SK-N-SH (cell line): ENCODE data around the gene GPR25. TPM values are rescaled to one million over a fixed set of nuclear protein-coding genes. Genes with fewer than 3 reads are reported as not detected.

Experiments
- CTCF ChIA-PET: fragments of 300-600, 350-600 bp; formaldehyde crosslinking; extraction: SDS; loops from one replicate; lab custom pipeline; 2021; lab: Yijun Ruan, JAX
- POLR2A ChIA-PET: fragments of 350-600 bp; sonication (Branson Sonifier 250); formaldehyde crosslinking; extraction: SDS; loops from one replicate; lab custom pipeline; 2020; ENCODE audit warnings: antibody characterized with exemption, inconsistent platforms; lab: Yijun Ruan, JAX
- DNase-seq: peaks from one replicate; pipeline ENCODE4 v3.0.0; 2012
- H2AFZ ChIP-seq: fragments of 200-600 bp; sonication (generic); 2 replicates; pipeline ENCODE4 v1.8.1; 2016; ENCODE audit warnings: antibody characterized with exemption, mild to moderate bottlenecking, low read depth
- H3F3A ChIP-seq: fragments of 200-600 bp; sonication (generic); replicated peaks from 2 replicates; pipeline ENCODE3; 2016; ENCODE audit warnings: antibody characterized with exemption, mild to moderate bottlenecking; ENCODE audit not compliant: insufficient read depth
- H3K27ac ChIP-seq, 2 experiments: fragments of 200-500 bp in 1 of 2; fragments of 200-600 bp in 1 of 2; sonication (Bioruptor generic) in 1 of 2; sonication (generic), shearing (Covaris generic) in 1 of 2; 2 replicates each; pipeline versions ENCODE4 v1.5.1 to v1.6.1; 2014 to 2016; ENCODE audit warnings: low read depth in 2 of 2, inconsistent platforms in 1 of 2, low read length in 1 of 2, mild to moderate bottlenecking in 1 of 2, mixed read lengths in 1 of 2
- H3K27me3 ChIP-seq: fragments of 200-600 bp; sonication (generic), shearing (Covaris generic); 2 replicates; pipeline ENCODE4 v1.6.1; 2016; ENCODE audit warnings: mixed run types; ENCODE audit not compliant: insufficient read depth
- H3K36me3 ChIP-seq, 2 experiments: fragments of 200-500 bp in 1 of 2; fragments of 200-600 bp in 1 of 2; sonication (Bioruptor generic) in 1 of 2; sonication (generic) in 1 of 2; replicated peaks in 1 of 2; 2 replicates each; pipeline versions ENCODE3 to v1.5.1; 2014 to 2016; ENCODE audit warnings: low read length in 1 of 2, mild to moderate bottlenecking in 1 of 2; ENCODE audit not compliant: insufficient read depth in 2 of 2, control insufficient read depth in 1 of 2
- H3K4me1 ChIP-seq, 2 experiments: fragments of 200-500 bp in 1 of 2; fragments of 200-600 bp in 1 of 2; sonication (Bioruptor generic) in 1 of 2; sonication (generic), shearing (Covaris generic) in 1 of 2; 2 replicates each; pipeline versions ENCODE4 v1.5.1 to v1.6.1; 2014 to 2016; ENCODE audit warnings: low read depth in 1 of 2, low read length in 1 of 2, mixed run types in 1 of 2; ENCODE audit not compliant: insufficient read depth in 2 of 2, control insufficient read depth in 1 of 2
- H3K4me2 ChIP-seq: fragments of 200-600 bp; sonication (generic), shearing (Covaris generic); 2 replicates; pipeline ENCODE4 v1.6.1; 2017; ENCODE audit warnings: mixed run types
- H3K4me3 ChIP-seq, 2 experiments: fragments of 200-500 bp in 1 of 2; fragments of 200-600 bp in 1 of 2; sonication (Bioruptor generic) in 1 of 2; sonication (generic), shearing (Covaris generic) in 1 of 2; 2 replicates each; pipeline versions ENCODE4 v1.5.1 to v1.8.1; 2014 to 2016; ENCODE audit warnings: low read depth in 2 of 2, inconsistent platforms in 1 of 2, low read length in 1 of 2, mild to moderate bottlenecking in 1 of 2, mixed read lengths in 1 of 2, moderate library complexity in 1 of 2
- H3K79me2 ChIP-seq: fragments of 200-600 bp; sonication (generic); 2 replicates; pipeline ENCODE4 v1.8.1; 2017; ENCODE audit warnings: mild to moderate bottlenecking; ENCODE audit not compliant: insufficient read depth
- H3K9ac ChIP-seq: fragments of 200-600 bp; sonication (generic); 2 replicates; pipeline ENCODE4 v1.6.1; 2017; ENCODE audit warnings: mixed run types
- H3K9me2 ChIP-seq: fragments of 200-600 bp; sonication (generic); 2 replicates; pipeline ENCODE4 v1.6.1; 2017; ENCODE audit warnings: mixed run types
- H3K9me3 ChIP-seq: fragments of 200-600 bp; sonication (generic); 2 replicates; pipeline ENCODE4 v1.6.1; 2017; ENCODE audit warnings: mixed run types, mild to moderate bottlenecking, moderate library complexity
- H4K20me1 ChIP-seq: fragments of 200-600 bp; sonication (generic); 2 replicates; pipeline ENCODE4 v1.6.1; 2017; ENCODE audit warnings: mild to moderate bottlenecking, mixed run types; ENCODE audit not compliant: insufficient read depth
- EZH2phosphoT487 ChIP-seq: fragments of 200-600 bp; sonication (generic); IDR thresholded peaks from 2 replicates; pipeline ENCODE4 v1.6.1; 2017; ENCODE audit warnings: low read depth, mixed run types, mild to moderate bottlenecking, antibody characterized with exemption, moderate library complexity, borderline replicate concordance
- FOXM1 ChIP-seq: IDR thresholded peaks from 2 replicates; pipeline ENCODE4 v1.4.0; 2012; ENCODE audit warnings: low read depth, mild to moderate bottlenecking
- GATA2 ChIP-seq: sonication (generic); formaldehyde crosslinking; IDR thresholded peaks from 2 replicates; pipeline ENCODE4 v1.5.0; 2020; ENCODE audit warnings: mild to moderate bottlenecking, missing genetic modification reagents
- JUND ChIP-seq: IDR thresholded peaks from 2 replicates; pipeline ENCODE4 v1.4.0; 2012
- MEF2A ChIP-seq: IDR thresholded peaks from 2 replicates; pipeline ENCODE4 v1.4.0; 2012; ENCODE audit warnings: low read depth, borderline replicate concordance
- MXI1 ChIP-seq: IDR thresholded peaks from 2 replicates; pipeline ENCODE4 v1.6.1; 2012; ENCODE audit warnings: mild to moderate bottlenecking, low read depth, low read length, improper control_type of control experiment
- NRF1 ChIP-seq: IDR thresholded peaks from 2 replicates; pipeline ENCODE4 v1.6.1; 2012; ENCODE audit warnings: low read depth, mild to moderate bottlenecking, low read length
- TAF1 ChIP-seq: IDR thresholded peaks from 2 replicates; pipeline ENCODE4 v1.6.1; 2012; ENCODE audit warnings: low read depth, mild to moderate bottlenecking, low read length, moderate library complexity, borderline replicate concordance
- WGBS: methylation state at CpG from one replicate; pipeline ENCODE4 v1.1.6; 2017; ENCODE audit warnings: low lambda C conversion rate; 5-methylcytosine and 5-hydroxymethylcytosine counted together
- polyA plus RNA-seq, 3 experiments: library from polyadenylated mRNA; depleted of rRNA; stranded (reverse); fragments of >200 nt; gene quantifications; 2 replicates each; pipeline ENCODE4 v1.2.3, GENCODE V29; 2012
- TF ChIP-seq, protein P1 (sequence below): fragments of 200-600 bp; sonication (generic); IDR thresholded peaks from 2 replicates; pipeline ENCODE4 v1.6.1; 2017; ENCODE audit warnings: antibody characterized with exemption, mild to moderate bottlenecking, moderate library complexity
- TF ChIP-seq, protein P2 (sequence below): IDR thresholded peaks from 2 replicates; pipeline ENCODE4 v1.6.1; 2012; ENCODE audit warnings: mild to moderate bottlenecking, low read depth, low read length, moderate library complexity

GPR25 gene
- polyA plus RNA-seq, 1 of the 3 experiments (the other 2 are of a cell fraction), result not detected

DNA sequence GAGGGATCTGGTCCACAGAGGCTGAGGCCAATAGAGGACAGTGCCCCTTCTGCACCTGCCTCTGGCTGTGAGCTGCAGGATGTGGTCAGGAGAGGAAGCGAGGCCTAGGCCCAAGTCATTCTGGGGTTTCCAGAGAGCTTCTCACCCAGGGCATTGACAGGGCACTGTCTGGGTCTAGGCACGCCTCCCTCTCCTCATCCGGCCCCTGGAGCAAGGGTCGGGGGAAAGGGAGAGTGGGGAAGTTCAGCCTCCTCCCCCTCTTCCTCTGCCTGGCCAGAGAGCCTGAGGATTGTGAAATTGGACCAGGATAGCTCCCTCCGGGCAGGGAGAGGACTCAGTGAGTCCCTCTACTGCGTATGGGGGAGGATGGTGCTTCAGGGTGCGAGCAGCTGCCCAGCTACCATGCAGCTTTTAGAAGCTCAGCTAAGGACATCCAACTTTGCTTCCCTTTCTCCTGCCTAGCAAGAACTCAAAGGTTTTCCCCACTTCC, 15.6 kb downstream of the GPR25 start:
- no peak overlapping the region for H3K4me3 ChIP-seq
- no peaks in the 10 kb centered on the region for H3K27me3 ChIP-seq
- CTCF ChIA-PET, result interaction anchor here (0.6 to 1.0 kb wide), 3 partner anchors 50 to 91 kb away, joined by 3 to 4 read pairs (median 3); no protein-coding TSS in a partner anchor
- POLR2A ChIA-PET, result no interaction called here
- no peak overlapping the region for H3K27ac ChIP-seq
- no peaks in the 10 kb centered on the region for H3F3A ChIP-seq
- no peaks in the 10 kb centered on the region for H3K9me2 ChIP-seq
- peaks cover 0 to 3% of the 10 kb centered on the region in 2 experiments; a peak in 1 of 4 replicates for H3K4me1 ChIP-seq
- no peaks in the 10 kb centered on the region for H3K79me2 ChIP-seq
- no peaks in the 10 kb centered on the region for H3K36me3 ChIP-seq
- H4K20me1 ChIP-seq, result no peaks in the 10 kb centered on the region
- no peak overlapping the region for H3K9ac ChIP-seq
- no peak overlapping the region for H3K4me2 ChIP-seq
- no peak for TF ChIP-seq EZH2phosphoT487
- TF ChIP-seq, protein P1, sequence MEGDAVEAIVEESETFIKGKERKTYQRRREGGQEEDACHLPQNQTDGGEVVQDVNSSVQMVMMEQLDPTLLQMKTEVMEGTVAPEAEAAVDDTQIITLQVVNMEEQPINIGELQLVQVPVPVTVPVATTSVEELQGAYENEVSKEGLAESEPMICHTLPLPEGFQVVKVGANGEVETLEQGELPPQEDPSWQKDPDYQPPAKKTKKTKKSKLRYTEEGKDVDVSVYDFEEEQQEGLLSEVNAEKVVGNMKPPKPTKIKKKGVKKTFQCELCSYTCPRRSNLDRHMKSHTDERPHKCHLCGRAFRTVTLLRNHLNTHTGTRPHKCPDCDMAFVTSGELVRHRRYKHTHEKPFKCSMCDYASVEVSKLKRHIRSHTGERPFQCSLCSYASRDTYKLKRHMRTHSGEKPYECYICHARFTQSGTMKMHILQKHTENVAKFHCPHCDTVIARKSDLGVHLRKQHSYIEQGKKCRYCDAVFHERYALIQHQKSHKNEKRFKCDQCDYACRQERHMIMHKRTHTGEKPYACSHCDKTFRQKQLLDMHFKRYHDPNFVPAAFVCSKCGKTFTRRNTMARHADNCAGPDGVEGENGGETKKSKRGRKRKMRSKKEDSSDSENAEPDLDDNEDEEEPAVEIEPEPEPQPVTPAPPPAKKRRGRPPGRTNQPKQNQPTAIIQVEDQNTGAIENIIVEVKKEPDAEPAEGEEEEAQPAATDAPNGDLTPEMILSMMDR, result no peak
- TF ChIP-seq MEF2A, result no peak
- TF ChIP-seq MXI1, result no peak
- TF ChIP-seq GATA2, result no peak
- DNase-seq, result no peak
- no peaks in the 10 kb centered on the region for H3K9me3 ChIP-seq
- H2AFZ ChIP-seq, result no peak overlapping the region
- WGBS, result 89% methylated on average over 5 of the region's 7 CpGs

DNA sequence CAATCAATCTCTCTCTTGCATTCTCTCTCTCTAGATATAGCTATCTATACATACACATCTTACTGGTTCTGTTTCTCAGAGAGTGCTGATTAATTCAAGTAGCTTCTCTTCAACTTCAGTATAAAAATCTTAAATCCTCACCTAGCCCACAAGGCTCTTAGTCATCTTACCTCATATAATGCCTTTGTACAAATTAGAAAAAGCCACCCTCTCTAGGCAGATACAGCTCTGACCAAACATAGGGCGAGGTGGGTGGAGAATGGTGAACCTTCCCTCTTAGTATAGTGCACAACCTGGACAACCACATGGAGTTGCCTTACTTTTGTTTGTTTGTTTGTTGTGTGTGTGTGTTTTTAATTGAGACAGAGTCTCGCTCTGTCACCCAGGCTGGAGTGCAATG, 16.8 kb downstream of the GPR25 start:
- ChIA-PET POLR2A (no interaction called here), CTCF (interaction anchor here (0.6 to 1.9 kb wide), 4 partner anchors 13 to 267 kb away, joined by 3 to 15 read pairs (median 4); no protein-coding TSS in a partner anchor)
- Histone ChIP-seq H2AFZ (no peak overlapping the region), H3K4me2 (no peak overlapping the region), H3K79me2 (no peaks in the 10 kb centered on the region), H3K4me3 (no peak overlapping the region), H3K27me3 (no peaks in the 10 kb centered on the region), H3K36me3 (no peaks in the 10 kb centered on the region), H3K27ac (no peak overlapping the region), H3K9me2 (no peaks in the 10 kb centered on the region), H3F3A (no peaks in the 10 kb centered on the region), H3K9ac (no peak overlapping the region), H4K20me1 (no peaks in the 10 kb centered on the region), H3K9me3 (no peaks in the 10 kb centered on the region), H3K4me1 (peaks cover 0 to 3% of the 10 kb centered on the region in 2 experiments; a peak in 1 of 4 replicates)
- DNase-seq, result no peak
- TF ChIP-seq NRF1 (no peak), TAF1 (no peak), FOXM1 (no peak), MEF2A (no peak), JUND (no peak), EZH2phosphoT487 (no peak)
- TF ChIP-seq, protein P2, sequence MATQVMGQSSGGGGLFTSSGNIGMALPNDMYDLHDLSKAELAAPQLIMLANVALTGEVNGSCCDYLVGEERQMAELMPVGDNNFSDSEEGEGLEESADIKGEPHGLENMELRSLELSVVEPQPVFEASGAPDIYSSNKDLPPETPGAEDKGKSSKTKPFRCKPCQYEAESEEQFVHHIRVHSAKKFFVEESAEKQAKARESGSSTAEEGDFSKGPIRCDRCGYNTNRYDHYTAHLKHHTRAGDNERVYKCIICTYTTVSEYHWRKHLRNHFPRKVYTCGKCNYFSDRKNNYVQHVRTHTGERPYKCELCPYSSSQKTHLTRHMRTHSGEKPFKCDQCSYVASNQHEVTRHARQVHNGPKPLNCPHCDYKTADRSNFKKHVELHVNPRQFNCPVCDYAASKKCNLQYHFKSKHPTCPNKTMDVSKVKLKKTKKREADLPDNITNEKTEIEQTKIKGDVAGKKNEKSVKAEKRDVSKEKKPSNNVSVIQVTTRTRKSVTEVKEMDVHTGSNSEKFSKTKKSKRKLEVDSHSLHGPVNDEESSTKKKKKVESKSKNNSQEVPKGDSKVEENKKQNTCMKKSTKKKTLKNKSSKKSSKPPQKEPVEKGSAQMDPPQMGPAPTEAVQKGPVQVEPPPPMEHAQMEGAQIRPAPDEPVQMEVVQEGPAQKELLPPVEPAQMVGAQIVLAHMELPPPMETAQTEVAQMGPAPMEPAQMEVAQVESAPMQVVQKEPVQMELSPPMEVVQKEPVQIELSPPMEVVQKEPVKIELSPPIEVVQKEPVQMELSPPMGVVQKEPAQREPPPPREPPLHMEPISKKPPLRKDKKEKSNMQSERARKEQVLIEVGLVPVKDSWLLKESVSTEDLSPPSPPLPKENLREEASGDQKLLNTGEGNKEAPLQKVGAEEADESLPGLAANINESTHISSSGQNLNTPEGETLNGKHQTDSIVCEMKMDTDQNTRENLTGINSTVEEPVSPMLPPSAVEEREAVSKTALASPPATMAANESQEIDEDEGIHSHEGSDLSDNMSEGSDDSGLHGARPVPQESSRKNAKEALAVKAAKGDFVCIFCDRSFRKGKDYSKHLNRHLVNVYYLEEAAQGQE, result no peak
- TF ChIP-seq, protein P1, result no peak
- 96% methylated on average over 2 of the region's 2 CpGs for WGBS
